Measurements from ENCODE around the gene GIPC2. TPM values are rescaled to one million over a fixed set of nuclear protein-coding genes. Genes with fewer than 3 reads are reported as not detected.

GIPC2 gene
- total RNA-seq, 1 experiment from 2014 or later: 0.07 TPM

DNA sequence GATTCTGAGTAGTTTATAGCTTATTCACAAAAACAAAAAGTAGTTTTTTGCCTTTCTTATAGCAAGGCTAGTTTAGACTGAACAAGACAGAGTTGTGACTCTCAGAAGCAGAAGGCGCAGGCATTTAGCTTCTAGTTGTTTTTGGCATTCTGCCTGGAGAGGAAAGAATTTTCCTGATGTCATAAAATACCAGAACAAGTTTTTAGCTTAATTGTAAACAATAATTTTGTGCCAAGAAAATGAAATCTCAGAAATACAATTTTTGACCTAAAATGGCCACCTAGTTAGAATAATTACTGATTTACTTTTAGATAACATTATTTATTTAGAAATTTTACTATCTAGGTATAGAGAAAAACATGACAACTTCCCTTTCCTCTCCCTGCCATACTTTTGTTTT is 40.0 kb upstream of the GIPC2 start:
- RAD21 ChIA-PET (ENCODE audit: low non-redundant PET in 1 of 2, low total read pairs in 2 of 2, uncharacterized antibody in 2 of 2, unreplicated experiment in 2 of 2): no interaction called here
- peak; percentile 33 for TF ChIP-seq JUND (IDR thresholded peaks at IDR 0.05)
- TF ChIP-seq POLR2AphosphoS5 (IDR thresholded peaks at IDR 0.05; ENCODE audit: low read depth, low read length): peak; percentile 39; the same call in 1 of the 2 replicates
- TF ChIP-seq, protein P1, sequence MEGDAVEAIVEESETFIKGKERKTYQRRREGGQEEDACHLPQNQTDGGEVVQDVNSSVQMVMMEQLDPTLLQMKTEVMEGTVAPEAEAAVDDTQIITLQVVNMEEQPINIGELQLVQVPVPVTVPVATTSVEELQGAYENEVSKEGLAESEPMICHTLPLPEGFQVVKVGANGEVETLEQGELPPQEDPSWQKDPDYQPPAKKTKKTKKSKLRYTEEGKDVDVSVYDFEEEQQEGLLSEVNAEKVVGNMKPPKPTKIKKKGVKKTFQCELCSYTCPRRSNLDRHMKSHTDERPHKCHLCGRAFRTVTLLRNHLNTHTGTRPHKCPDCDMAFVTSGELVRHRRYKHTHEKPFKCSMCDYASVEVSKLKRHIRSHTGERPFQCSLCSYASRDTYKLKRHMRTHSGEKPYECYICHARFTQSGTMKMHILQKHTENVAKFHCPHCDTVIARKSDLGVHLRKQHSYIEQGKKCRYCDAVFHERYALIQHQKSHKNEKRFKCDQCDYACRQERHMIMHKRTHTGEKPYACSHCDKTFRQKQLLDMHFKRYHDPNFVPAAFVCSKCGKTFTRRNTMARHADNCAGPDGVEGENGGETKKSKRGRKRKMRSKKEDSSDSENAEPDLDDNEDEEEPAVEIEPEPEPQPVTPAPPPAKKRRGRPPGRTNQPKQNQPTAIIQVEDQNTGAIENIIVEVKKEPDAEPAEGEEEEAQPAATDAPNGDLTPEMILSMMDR (IDR thresholded peaks at IDR 0.05 in 2 of 3, conservative IDR thresholded peaks at IDR 0.05 in 1 of 3; ENCODE audit: borderline replicate concordance in 1 of 3, insufficient read depth in 1 of 3, low read depth in 2 of 3, low read length in 2 of 3): no peak
- H3K27ac ChIP-seq (ENCODE audit: low read depth, low read length): peak overlapping the region; percentile 71; the same call in 1 of the 2 replicates
- H3K9me2 ChIP-seq (ENCODE audit: insufficient read depth): no peaks in the 10 kb centered on the region
- BruUV-seq (replicated peaks): no TSS peak
- H3K36me3 ChIP-seq (ENCODE audit: control insufficient read depth in 1 of 2, insufficient read depth in 2 of 2, low read length in 2 of 2): no peaks in the 10 kb centered on the region
- no peak for ATAC-seq
- peak overlapping the region; percentile 83 for H3K4me2 ChIP-seq (ENCODE audit: low read length)
- CTCF ChIA-PET: interaction anchor here (0.9 to 3.5 kb wide), 2 partner anchors 108 to 862 kb away, joined by 3 to 29 read pairs; no protein-coding TSS in a partner anchor
- intact Hi-C loops (cut with micrococcal nuclease): no loop called here
- peak overlapping the region; percentile 47 to 66 for H3K4me3 ChIP-seq (replicated peaks in 1 of 2; ENCODE audit: low read depth in 1 of 2, low read length in 2 of 2)
- no peak overlapping the region for H2AFZ ChIP-seq (ENCODE audit: low read depth, low read length, poor library complexity, severe bottlenecking)
- H3K4me1 ChIP-seq (ENCODE audit: control insufficient read depth in 1 of 2, insufficient read depth in 2 of 2, low read length in 2 of 2): peaks cover 18 to 41% of the 10 kb centered on the region in 2 experiments
- peak overlapping the region; percentile 75 for H3K9ac ChIP-seq (ENCODE audit: low read length)
- H3K9me3 ChIP-seq (ENCODE audit: control insufficient read depth in 1 of 2, insufficient read depth in 1 of 2, low read depth in 1 of 2, low read length in 2 of 2): no peaks in the 10 kb centered on the region
- no peaks in the 10 kb centered on the region; the same call in 1 of the 2 replicates for H4K20me1 ChIP-seq (ENCODE audit: insufficient read depth)
- peak; percentile 48 for DNase-seq (ENCODE audit: low read depth, low spot score)
- no peaks in the 10 kb centered on the region for H3K27me3 ChIP-seq (ENCODE audit: insufficient read depth, low read length)
- POLR2A ChIA-PET: interaction anchor here (0.6 to 3.6 kb wide), 11 partner anchors 14 to 108 kb away, joined by 3 to 44 read pairs (median 8); partner anchors contain the start of gene FUBP1
- peaks cover 60% of the 10 kb centered on the region for H3K79me2 ChIP-seq (ENCODE audit: insufficient read depth, low read length)

DNA sequence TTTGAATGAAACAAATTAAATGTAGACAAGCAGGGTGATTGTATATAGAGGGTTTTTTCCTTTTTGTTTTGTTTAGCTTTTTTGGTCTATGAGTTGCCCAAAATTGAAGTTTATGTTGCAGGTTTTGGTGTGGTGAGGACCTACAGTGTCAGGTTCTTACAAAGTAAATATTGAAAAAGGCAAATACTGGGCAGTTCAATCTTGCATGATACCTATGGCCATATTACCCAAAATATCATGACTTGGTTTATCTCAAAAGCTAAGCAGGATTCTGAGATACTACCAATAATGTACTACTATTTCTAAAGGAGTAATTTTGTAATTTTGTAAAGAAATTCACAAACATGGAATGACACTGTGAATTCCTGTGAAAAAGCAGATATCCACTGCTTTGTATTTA is 39.2 kb upstream of the GIPC2 start:
- ChIA-PET RAD21 (ENCODE audit: low non-redundant PET in 1 of 2, low total read pairs in 2 of 2, uncharacterized antibody in 2 of 2, unreplicated experiment in 2 of 2) (no interaction called here), CTCF (interaction anchor here (3.5 kb wide), 1 partner anchor 107 kb away, joined by 29 read pairs; no protein-coding TSS in a partner anchor), POLR2A (interaction anchor here (1.1 to 3.6 kb wide), 4 partner anchors 13 to 101 kb away, joined by 3 to 21 read pairs (median 4); partner anchors contain the start of gene FUBP1)
- H3K4me1 ChIP-seq (ENCODE audit: control insufficient read depth in 1 of 2, insufficient read depth in 2 of 2, low read length in 2 of 2): peaks cover 16 to 35% of the 10 kb centered on the region in 2 experiments
- no peak overlapping the region for H2AFZ ChIP-seq (ENCODE audit: low read depth, low read length, poor library complexity, severe bottlenecking)
- H3K4me3 ChIP-seq (replicated peaks in 1 of 2; ENCODE audit: low read depth in 1 of 2, low read length in 2 of 2): peak overlapping the region in 1 of 2 experiments; percentile 66; a peak in 1 of 4 replicates
- DNase-seq (ENCODE audit: low read depth, low spot score): no peak
- no peak for ATAC-seq
- H3K9me3 ChIP-seq (ENCODE audit: control insufficient read depth in 1 of 2, insufficient read depth in 1 of 2, low read depth in 1 of 2, low read length in 2 of 2): no peaks in the 10 kb centered on the region
- H3K36me3 ChIP-seq (ENCODE audit: control insufficient read depth in 1 of 2, insufficient read depth in 2 of 2, low read length in 2 of 2): no peaks in the 10 kb centered on the region
- H3K79me2 ChIP-seq (ENCODE audit: insufficient read depth, low read length): peaks cover 68% of the 10 kb centered on the region
- no peaks in the 10 kb centered on the region for H3K27me3 ChIP-seq (ENCODE audit: insufficient read depth, low read length)
- no peaks in the 10 kb centered on the region for H3K9me2 ChIP-seq (ENCODE audit: insufficient read depth)
- H3K27ac ChIP-seq (ENCODE audit: low read depth, low read length): no peak overlapping the region
- no peak overlapping the region for H3K9ac ChIP-seq (ENCODE audit: low read length)
- H3K4me2 ChIP-seq (ENCODE audit: low read length): peak overlapping the region; percentile 83; the same call in 1 of the 2 replicates
- no TSS peak for BruUV-seq (replicated peaks)
- H4K20me1 ChIP-seq (ENCODE audit: insufficient read depth): no peaks in the 10 kb centered on the region; the same call in 1 of the 2 replicates
- intact Hi-C loops (cut with micrococcal nuclease): no loop called here
- TF ChIP-seq TCF7L2 (IDR thresholded peaks at IDR 0.05; ENCODE audit: borderline replicate concordance, extremely low read depth, insufficient read depth, insufficient read length): no peak
- TF ChIP-seq, protein P2, sequence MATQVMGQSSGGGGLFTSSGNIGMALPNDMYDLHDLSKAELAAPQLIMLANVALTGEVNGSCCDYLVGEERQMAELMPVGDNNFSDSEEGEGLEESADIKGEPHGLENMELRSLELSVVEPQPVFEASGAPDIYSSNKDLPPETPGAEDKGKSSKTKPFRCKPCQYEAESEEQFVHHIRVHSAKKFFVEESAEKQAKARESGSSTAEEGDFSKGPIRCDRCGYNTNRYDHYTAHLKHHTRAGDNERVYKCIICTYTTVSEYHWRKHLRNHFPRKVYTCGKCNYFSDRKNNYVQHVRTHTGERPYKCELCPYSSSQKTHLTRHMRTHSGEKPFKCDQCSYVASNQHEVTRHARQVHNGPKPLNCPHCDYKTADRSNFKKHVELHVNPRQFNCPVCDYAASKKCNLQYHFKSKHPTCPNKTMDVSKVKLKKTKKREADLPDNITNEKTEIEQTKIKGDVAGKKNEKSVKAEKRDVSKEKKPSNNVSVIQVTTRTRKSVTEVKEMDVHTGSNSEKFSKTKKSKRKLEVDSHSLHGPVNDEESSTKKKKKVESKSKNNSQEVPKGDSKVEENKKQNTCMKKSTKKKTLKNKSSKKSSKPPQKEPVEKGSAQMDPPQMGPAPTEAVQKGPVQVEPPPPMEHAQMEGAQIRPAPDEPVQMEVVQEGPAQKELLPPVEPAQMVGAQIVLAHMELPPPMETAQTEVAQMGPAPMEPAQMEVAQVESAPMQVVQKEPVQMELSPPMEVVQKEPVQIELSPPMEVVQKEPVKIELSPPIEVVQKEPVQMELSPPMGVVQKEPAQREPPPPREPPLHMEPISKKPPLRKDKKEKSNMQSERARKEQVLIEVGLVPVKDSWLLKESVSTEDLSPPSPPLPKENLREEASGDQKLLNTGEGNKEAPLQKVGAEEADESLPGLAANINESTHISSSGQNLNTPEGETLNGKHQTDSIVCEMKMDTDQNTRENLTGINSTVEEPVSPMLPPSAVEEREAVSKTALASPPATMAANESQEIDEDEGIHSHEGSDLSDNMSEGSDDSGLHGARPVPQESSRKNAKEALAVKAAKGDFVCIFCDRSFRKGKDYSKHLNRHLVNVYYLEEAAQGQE (IDR thresholded peaks at IDR 0.05; ENCODE audit: low read depth): no peak
- TF ChIP-seq SRF (IDR thresholded peaks at IDR 0.05; ENCODE audit: low read depth): no peak
- TF ChIP-seq, protein P3, sequence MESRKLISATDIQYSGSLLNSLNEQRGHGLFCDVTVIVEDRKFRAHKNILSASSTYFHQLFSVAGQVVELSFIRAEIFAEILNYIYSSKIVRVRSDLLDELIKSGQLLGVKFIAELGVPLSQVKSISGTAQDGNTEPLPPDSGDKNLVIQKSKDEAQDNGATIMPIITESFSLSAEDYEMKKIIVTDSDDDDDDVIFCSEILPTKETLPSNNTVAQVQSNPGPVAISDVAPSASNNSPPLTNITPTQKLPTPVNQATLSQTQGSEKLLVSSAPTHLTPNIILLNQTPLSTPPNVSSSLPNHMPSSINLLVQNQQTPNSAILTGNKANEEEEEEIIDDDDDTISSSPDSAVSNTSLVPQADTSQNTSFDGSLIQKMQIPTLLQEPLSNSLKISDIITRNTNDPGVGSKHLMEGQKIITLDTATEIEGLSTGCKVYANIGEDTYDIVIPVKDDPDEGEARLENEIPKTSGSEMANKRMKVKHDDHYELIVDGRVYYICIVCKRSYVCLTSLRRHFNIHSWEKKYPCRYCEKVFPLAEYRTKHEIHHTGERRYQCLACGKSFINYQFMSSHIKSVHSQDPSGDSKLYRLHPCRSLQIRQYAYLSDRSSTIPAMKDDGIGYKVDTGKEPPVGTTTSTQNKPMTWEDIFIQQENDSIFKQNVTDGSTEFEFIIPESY (IDR thresholded peaks at IDR 0.05; ENCODE audit: extremely low read depth, insufficient replicate concordance, low read length): no peak
- TF ChIP-seq ZFX (IDR thresholded peaks at IDR 0.05): no peak
- TF ChIP-seq ELF1 (IDR thresholded peaks at IDR 0.05; ENCODE audit: borderline replicate concordance, low read depth): no peak
- TF ChIP-seq EZH2phosphoT487 (IDR thresholded peaks at IDR 0.05; ENCODE audit: borderline replicate concordance): no peak
- TF ChIP-seq POLR2AphosphoS5 (IDR thresholded peaks at IDR 0.05; ENCODE audit: low read depth, low read length): no peak

Measured in HCT116 (cell line).